NCI-H82 treated with DMSO at 0.1 percent for 48 hours (cell line): ENCODE data around the gene CORO1C.
"Not testable (repeated sequence)": the region's sequence is repeated elsewhere in the genome, so short reads cannot be mapped to it uniquely, and the experiment has no call there.

Experiments
- DNase-seq: peaks from one replicate; lab custom pipeline; 2025; ENCODE audit not compliant: unreplicated experiment; lab: John Stamatoyannopoulos, UW

The CORO1C gene

DNA sequence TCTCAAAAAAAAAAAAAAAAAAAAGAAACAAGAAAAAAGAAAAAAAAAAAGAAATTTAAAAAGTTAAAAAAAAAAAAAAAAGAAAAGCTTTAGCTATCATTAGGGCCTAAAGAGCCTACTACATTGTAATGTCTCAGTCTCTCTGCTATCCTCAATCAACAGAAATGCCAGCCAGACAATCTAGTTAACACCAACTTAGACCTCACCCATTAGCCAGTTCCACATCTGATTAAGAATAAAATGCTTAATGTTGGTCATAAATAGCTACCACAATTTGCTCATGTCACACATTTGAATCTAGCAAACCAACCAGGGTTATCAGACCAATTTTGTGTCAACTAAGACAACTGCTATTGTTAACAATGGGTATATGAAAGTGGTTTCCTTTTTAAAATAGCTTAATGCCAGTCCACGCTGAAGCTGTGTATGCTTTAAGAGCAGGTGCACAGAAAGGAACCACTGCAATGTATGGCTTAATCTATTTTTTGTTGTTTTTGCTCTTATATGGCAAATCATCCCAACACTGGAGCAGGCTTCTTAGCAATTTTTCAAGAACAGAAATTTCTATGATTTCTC is 52.1 kb downstream of the CORO1C start:
- DNase-seq = no peak

DNA sequence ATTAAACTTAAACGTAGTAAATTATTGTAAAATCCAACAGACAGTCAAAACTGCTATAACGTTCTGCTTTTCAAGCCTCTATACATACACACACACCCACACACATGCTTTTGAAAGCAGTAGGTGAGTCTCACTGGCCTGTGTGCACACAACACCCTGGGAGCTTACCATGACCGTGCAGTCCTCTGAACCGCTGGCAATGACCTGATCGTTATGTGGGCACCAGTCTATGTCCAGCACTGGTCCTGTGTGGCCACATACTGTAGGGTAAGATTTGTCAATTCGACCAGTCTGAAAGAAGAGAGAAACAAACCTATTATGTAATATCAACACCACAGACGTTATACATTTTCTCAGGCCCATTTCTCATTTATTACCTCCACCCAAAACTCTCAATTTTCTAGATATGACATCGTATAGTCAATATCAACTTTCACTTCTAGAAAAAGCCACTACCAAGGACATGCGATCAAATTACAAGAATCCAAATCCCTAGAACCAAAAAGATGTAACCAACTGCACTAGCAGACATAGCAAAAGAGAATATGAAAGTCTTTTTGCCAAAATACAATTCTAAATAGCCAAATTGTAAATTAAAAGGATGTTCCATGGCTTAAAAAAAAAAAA is 53.1 kb downstream of the CORO1C start:
- no peak for DNase-seq

DNA sequence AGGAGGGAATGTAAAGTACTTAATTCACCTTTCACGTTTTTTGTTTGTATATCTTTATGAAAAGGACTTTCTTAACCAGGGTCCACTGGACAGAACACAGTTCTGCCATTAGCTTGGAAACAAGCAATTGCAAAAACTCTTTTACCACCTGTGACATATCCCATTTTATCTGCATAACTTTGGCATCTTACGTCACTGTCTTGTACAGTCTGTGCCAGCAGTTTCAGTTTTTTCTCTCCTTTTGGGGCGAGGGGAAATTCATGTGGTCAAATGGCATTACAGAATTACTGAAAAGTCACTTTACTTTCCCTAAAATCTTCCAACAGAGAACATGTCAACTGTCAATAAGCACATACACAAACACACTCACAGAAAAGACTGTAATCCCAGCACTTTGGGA is 53.9 kb downstream of the CORO1C start:
- DNase-seq = no peak

DNA sequence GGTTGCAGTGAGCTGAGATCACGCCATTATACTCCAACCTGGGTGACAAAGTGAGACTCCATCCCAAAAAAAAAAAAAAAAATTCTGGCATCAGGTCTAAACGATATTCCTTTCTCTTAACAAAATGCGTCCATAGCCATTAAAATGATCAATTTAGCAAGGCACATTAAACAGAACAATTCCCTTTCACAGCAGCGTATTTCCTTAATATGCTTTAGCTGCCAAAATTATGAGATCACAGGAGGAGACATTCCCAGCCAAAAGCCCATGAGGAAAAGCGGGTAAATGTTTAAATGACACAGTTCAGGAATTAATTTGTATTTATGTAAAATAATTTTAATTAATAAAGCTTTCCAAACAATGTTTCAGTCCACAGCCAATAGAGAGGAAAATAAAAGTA is 54.6 kb downstream of the CORO1C start:
- no peak for DNase-seq

GRCh38 chr12:108675792-108676191 is 55.5 kb downstream of the CORO1C start:
- DNase-seq = no peak

- no peak for DNase-seq
These were observed 59.3 kb downstream of the CORO1C start for GRCh38 chr12:108672054-108672453.

- no peak for DNase-seq
These were observed 60.2 kb downstream of the CORO1C start for GRCh38 chr12:108671110-108671509.

DNA sequence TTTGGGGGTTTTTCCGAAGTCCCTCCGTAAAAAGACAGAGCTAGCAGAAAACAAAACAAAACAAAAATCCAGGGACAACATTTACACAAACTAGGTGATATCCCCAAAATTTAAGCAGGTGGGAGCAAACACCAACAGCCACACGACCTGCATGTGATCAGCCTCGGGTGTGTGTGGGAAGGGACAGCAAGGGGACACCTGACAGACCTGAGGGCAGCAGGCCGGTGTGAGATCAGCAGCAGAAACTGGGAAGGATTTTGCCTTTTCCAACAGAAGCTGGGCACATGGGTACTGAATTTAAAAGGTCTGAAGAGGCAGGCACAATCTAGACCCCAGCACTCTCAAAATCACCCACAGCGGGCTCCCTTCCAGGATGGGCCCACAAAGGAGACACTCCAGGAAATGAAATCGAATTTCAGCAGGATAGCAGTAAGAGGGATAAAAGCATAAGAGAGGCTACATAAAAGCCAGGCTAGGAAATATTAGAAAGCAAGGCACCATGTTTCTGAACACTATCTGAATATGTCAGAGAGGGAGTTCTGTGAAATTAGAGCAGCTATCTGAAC is 61.2 kb downstream of the CORO1C start:
- no peak for DNase-seq

DNA sequence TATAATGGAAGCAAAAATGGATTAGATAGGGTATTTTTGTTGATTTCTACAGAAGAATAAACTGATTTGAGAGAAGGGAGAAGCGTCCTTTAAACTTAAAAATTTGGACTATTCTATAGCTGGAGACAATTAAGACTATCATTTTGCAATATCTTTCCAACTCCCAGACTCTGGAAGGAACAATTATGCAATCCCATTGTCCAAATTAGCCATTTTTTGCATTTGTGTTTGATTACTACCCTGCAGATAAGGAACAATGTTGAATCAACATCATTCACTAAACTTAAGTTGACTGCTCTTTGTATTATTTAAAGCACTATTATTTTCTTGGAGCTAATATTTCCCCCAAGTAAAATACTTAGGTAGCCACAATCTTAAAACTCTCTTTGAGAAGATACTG is 62.8 kb downstream of the CORO1C start:
- DNase-seq = no peak

DNA sequence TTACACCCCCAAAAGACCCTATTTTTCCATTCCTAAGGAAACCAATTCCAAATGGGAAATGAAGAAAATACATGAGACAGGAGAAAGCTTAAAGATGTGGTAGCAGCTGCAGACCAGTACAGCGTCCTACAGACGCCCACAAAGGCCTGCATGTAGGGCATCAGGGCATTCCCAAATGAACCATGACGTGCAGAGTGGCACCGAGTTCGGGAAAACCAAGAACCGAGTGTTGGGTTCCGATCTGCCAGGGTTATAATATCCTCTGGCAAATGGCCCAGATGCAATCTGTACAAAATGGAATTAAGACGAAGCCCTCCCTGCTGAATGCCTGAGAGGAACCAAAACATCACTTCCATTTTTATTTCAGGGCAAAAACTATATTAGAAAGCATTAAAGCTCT is 63.3 kb downstream of the CORO1C start:
- DNase-seq = no peak

DNA sequence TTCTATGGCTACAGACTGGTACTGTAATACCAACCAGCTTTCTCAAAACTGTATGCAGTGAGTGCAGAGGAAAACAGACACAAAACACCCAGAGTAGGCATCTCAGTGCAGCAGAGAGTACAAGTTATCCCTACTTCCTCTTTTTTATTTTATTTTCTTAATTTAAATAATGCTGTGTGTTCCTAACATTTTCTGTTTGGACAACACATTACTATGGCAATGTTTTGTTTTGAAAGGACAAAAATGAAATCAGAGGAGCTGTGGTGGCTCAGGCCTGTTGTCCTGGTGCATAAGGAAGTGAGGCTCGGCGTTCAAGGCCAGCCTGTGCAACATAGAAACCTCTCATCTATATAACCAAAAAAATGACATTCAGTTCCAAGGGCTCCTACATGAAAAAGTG is 64.0 kb downstream of the CORO1C start:
- DNase-seq = no peak

DNA sequence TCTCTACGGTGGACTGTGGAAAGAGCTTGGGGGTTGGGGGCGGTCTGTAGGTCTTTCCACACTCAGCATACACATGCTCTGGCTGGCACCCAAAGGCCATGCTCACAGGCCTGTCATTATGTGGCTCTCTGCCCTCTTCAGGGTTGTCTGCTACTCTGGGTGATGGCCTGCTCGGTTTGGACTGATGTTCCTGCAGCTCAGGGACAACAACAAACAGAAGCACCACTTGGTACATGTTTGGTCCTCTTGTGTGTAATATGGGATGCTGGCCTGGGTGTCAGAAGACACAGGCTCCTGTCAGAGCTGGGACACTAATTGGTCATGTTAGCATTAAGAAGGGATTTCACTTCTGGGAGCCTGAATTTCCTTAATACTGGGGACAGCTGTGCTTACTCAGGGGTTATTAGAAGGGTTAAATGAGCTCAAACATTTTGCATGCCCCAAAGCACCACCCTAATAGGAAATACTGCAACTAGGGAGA is 64.9 kb downstream of the CORO1C start:
- DNase-seq = peak; percentile 93

DNA sequence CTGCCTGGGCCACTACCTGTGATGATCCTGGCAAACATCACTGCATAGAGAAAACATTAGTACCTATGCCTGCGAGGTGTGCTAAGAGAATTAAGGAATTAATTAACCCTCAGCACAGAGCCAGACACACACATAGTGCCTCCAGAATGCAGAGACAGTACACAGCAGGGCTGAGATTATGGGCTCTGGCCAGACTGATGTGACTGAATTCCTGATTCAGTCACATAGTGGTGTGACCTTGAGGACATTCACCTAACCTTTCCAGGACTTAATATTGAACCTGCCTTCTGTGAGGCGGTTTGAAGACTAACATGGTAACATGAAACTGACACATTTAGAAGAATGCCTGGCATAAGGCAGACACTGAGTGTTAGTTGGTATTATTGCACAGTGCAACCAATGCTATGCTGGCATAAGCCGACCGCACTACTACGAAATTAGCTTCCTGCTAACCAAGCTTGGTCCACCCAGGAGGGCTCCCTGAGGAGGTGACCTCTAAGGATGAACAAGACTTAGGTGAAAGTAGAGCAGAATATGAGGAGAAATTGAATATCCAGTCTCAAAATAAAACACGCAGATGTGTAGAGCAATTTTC is 65.6 kb downstream of the CORO1C start:
- no peak for DNase-seq

DNA sequence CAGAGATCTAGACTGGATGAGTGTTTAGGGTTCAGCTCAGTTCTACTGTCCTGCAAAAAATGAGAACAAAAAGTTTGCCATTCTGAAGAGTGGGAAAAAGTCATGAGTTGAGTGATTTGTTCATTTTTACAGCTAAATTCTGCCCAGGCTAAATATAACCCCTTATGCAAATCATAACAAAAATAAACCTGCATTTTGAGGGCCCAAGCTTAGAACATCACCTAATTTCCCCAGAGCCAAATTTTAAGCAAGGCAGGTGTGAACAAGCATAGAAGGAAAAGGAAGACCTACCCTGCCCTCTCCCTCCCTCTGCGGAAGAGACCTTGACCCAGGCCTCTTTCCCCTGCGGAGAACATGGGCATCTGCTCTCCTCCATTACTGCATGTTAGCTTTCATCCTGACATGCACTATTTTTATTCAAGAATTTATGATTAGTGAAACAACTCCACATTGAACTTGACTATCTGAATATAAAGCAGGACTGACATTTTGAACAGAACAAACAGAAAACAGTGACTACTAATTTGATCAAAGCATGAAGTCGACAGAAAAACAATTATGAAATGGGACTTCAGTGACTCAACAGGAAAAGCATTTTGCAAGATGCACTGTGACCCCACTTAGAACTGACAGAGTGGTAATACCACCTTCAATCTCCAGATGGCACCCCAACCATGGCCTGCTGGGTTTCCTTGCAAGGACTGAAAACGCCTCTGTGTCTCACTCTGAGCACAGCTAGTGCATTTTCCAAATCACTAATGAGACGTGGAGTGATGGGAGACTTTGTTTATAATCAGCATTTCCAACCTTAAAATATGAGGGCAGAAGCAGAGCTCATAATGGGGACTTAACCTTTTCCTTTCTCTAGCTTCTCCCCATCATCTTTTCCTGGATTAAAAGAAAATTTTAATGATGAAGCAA is 66.7 kb downstream of the CORO1C start:
- DNase-seq = peak; percentile 49

GRCh38 chr12:108663324-108664015 is 67.8 kb downstream of the CORO1C start:
- no peak for DNase-seq

DNA sequence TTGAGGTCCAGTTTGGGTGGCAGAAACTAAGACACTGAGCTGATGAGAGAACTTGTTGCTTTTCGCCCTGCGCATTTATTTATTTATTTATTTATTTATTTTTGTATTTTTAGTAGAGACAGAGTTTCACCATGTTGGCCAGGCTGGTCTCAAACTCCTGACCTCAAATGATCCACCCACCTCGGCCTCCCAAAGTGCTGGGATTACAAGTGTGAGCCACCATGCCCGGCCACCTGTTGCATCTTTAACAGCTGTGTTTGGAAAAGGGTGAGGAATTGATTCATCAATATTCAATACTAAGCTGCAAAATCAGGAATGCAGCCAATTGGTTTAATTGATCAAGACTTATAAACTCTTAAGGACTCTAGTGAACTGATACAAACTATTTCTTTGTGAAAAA is 73.2 kb downstream of the CORO1C start:
- DNase-seq = not testable (repeated sequence)

GRCh38 chr12:108657130-108657745 is 74.1 kb downstream of the CORO1C start:
- peak; percentile 82 for DNase-seq

- DNase-seq = not testable (repeated sequence)
These were observed 75.1 kb downstream of the CORO1C start for GRCh38 chr12:108656247-108656646.

DNA sequence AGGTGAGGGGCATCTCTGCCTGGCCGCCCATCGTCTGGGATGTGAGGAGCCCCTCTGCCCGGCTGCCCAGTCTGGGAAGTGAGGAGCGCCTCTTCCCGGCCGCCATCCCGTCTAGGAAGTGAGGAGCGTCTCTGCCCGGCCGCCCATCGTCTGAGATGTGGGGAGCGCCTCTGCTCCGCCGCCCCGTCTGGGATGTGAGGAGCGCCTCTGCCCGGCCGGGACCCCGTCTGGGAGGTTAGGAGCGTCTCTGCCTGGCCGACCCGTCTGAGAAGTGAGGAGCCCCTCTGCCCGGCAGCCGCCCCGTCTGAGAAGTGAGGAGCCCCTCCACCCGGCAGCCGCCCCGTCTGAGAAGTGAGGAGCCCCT is 75.5 kb downstream of the CORO1C start:
- not testable (repeated sequence) for DNase-seq

GRCh38 chr12:108654622-108655021 is 76.7 kb downstream of the CORO1C start:
- not testable (repeated sequence) for DNase-seq
